ENCODE measurements around the gene ANAPC15.

GRCh38 chr11:72122607-72123006 is 10.1 kb upstream of the ANAPC15 start:
- TF ChIP-seq REST (IDR thresholded peaks at IDR 0.05) (no peak), JUND (IDR thresholded peaks at IDR 0.05) (no peak)

Measured in liver (tissue), 2 donors.